H1 (cell line): ENCODE results near the gene APEH. TPM values are rescaled to one million over a fixed set of nuclear protein-coding genes. Genes with fewer than 3 reads are reported as not detected.

Experiments
- CHD7 ChIP-seq: fragments of 300-600 bp; sonication (generic); IDR thresholded peaks from 2 replicates; pipeline ENCODE4 v1.7.1; 2012; ENCODE audit warnings: low read length, moderate library complexity, mild to moderate bottlenecking, inconsistent platforms; ENCODE audit not compliant: insufficient replicate concordance
- PHF8 ChIP-seq: fragments of 200-600 bp; sonication (generic); conservative IDR thresholded peaks from 2 replicates; pipeline ENCODE4 v1.7.1; 2012; ENCODE audit warnings: low read depth, mild to moderate bottlenecking, inconsistent platforms, low read length, moderate library complexity
- polyA plus RNA-seq, 7 experiments: library from polyadenylated mRNA; depleted of rRNA in 3 of 7; stranded (reverse) in 5 of 7; unstranded in 2 of 7; fragments of >200 nt in 5 of 7; fragments of 200-250 nt in 2 of 7; gene quantifications; 1 replicate in 5 of 7; 2 replicates in 1 of 7; 4 replicates in 1 of 7; pipeline versions ENCODE4 v1.2.1 to v1.2.3, GENCODE V29; 2011 to 2013; ENCODE audit warnings: missing spikeins in 2 of 7, mixed read lengths in 2 of 7
- total RNA-seq: library from RNA; stranded (reverse); fragmentation: NEBNext Ultra II Directional; extraction: Animal tissue kit (Norgen Biotek cat#: 25700); gene quantifications from 2 replicates; pipeline ENCODE4 v1.2.1, GENCODE V29; 2021

The APEH gene
- total and polyA plus RNA-seq, 2 of the 8 experiments (the other 6 are each of a cell fraction or from before 2014, with no cell fraction given): 222 to 260 TPM

GRCh38 chr3:49668414-49668797, 5.7 kb upstream of the APEH start (continued):
- TF ChIP-seq CHD7: no peak
- TF ChIP-seq PHF8: no peak
- TF ChIP-seq, all 59 proteins: peak for 2
